GM12878 (cell line): ENCODE results near the gene DDX31. TPM values are rescaled to one million over a fixed set of nuclear protein-coding genes. Genes with fewer than 3 reads are reported as not detected.

ENCODE experiments used
- ATAC-seq: fragments of 200-7000 bp; cut with Tn5 transposase; 3 replicates; pipeline ENCODE4 v1.9.1; 2020; ENCODE audit warnings: mild to moderate bottlenecking, moderate library complexity
- BruUV-seq: library from RNA; stranded (reverse); fragments of 400-500 nt; replicated peaks from 2 replicates; lab custom pipeline; 2021; lab: Mats Ljungman, UMichigan
- CTCF ChIA-PET: fragments of 300-600 bp; sonication (Branson Sonifier 250); formaldehyde crosslinking; extraction: SDS; loops from one replicate; lab custom pipeline; 2021; ENCODE audit warnings: inconsistent platforms; lab: Yijun Ruan, JAX
- POLR2A ChIA-PET: fragments of 350-600 bp; formaldehyde crosslinking; extraction: SDS; loops from one replicate; lab custom pipeline; 2021; ENCODE audit warnings: inconsistent platforms; lab: Charles Lee
- RAD21 ChIA-PET: fragments of 300-600 bp; sonication (Branson Sonifier 250); formaldehyde crosslinking; loops from one replicate; lab custom pipeline; 2023; ENCODE audit warnings: antibody characterized with exemption; ENCODE audit not compliant: unreplicated experiment; lab: Charles Lee
- SMC1A ChIA-PET: fragments of 300-600 bp; sonication (Branson Sonifier 250); formaldehyde crosslinking; loops from one replicate; lab custom pipeline; 2023; ENCODE audit not compliant: unreplicated experiment, uncharacterized antibody; lab: Charles Lee
- DNase-seq: peaks from one replicate; pipeline ENCODE4 v3.0.0-alpha.2; 2011; ENCODE audit warnings: low read depth, low spot score
- FAIRE-seq: peaks from 3 replicates; lab custom pipeline; 2011; peaks lifted over from hg19 to GRCh38; lab: Jason Lieb, UNC
- H2AFZ ChIP-seq: 2 replicates; pipeline ENCODE4 v1.6.0; 2011; ENCODE audit warnings: low read depth, low read length, control low read depth; ENCODE audit not compliant: control insufficient read depth
- H3K27ac ChIP-seq: 2 replicates; pipeline ENCODE4 v1.5.1; 2011; ENCODE audit warnings: control low read depth; ENCODE audit not compliant: control insufficient read depth, insufficient read depth
- H3K27me3 ChIP-seq, 2 experiments: replicated peaks in 1 of 2; 2 replicates each; pipeline versions ENCODE4 v1.6.0 to v1.6.1; 2011; ENCODE audit warnings: low read length in 1 of 2; ENCODE audit not compliant: control insufficient read depth in 2 of 2, insufficient read depth in 2 of 2
- H3K36me3 ChIP-seq, 2 experiments: 2 replicates each; pipeline ENCODE4 v1.5.1; 2011; ENCODE audit warnings: low read length in 1 of 2; ENCODE audit not compliant: control insufficient read depth in 2 of 2, insufficient read depth in 2 of 2
- H3K4me1 ChIP-seq: 2 replicates; pipeline ENCODE4 v1.6.1; 2011; ENCODE audit warnings: mild to moderate bottlenecking, low read length, moderate library complexity, mixed read lengths; ENCODE audit not compliant: control insufficient read depth, insufficient read depth
- H3K4me2 ChIP-seq: 2 replicates; pipeline ENCODE4 v1.6.0; 2011; ENCODE audit warnings: control low read depth; ENCODE audit not compliant: control insufficient read depth, insufficient read depth
- H3K4me3 ChIP-seq: fragments of 200-600 bp; sonication (generic); 2 replicates; pipeline ENCODE4 v1.5.1; 2016
- H3K79me2 ChIP-seq: 2 replicates; pipeline ENCODE4 v1.6.0; 2011; ENCODE audit warnings: low read length; ENCODE audit not compliant: control insufficient read depth, insufficient read depth
- H3K9ac ChIP-seq: 2 replicates; pipeline ENCODE4 v1.8.0; 2011; ENCODE audit warnings: low read length, control low read depth, mixed read lengths; ENCODE audit not compliant: control insufficient read depth, insufficient read depth
- H3K9me3 ChIP-seq: replicated peaks from 3 replicates; pipeline ENCODE4 v1.5.1; 2011; ENCODE audit warnings: mild to moderate bottlenecking, low read length; ENCODE audit not compliant: control insufficient read depth, insufficient read depth
- H4K20me1 ChIP-seq: 2 replicates; pipeline ENCODE4 v1.6.0; 2011; ENCODE audit not compliant: control insufficient read depth, insufficient read depth
- ATF7 ChIP-seq: fragments of 450-650 bp; IDR thresholded peaks from 2 replicates; pipeline ENCODE4 v1.6.1; 2016; ENCODE audit warnings: low read depth, mild to moderate bottlenecking
- CTCF ChIP-seq, 3 experiments: IDR thresholded peaks in 2 of 3; conservative IDR thresholded peaks in 1 of 3; 2 replicates each; pipeline ENCODE4 v1.5.1; 2011; ENCODE audit warnings: low read depth in 3 of 3, low read length in 3 of 3, mild to moderate bottlenecking in 3 of 3, control low read depth in 2 of 3, moderate library complexity in 2 of 3, inconsistent platforms in 1 of 3, mixed read lengths in 1 of 3; ENCODE audit not compliant: control insufficient read depth in 2 of 3, insufficient read depth in 1 of 3; ENCODE audit errors: extremely low read depth in 1 of 3
- E2F4 ChIP-seq: IDR thresholded peaks from 2 replicates; pipeline ENCODE4 v1.6.1; 2012; ENCODE audit warnings: low read depth, low read length, improper control_type of control experiment
- EED ChIP-seq: sonication (generic); IDR thresholded peaks from 2 replicates; pipeline ENCODE4 v1.6.1; 2016; ENCODE audit warnings: antibody characterized with exemption, low read depth
- EP300 ChIP-seq, 2 experiments: fragments of 150-350 bp in 1 of 2; IDR thresholded peaks; 2 replicates each; pipeline ENCODE4 v1.6.1; 2011 to 2012; ENCODE audit warnings: low read depth in 2 of 2, low read length in 2 of 2, borderline replicate concordance in 1 of 2, improper control_type of control experiment in 1 of 2, inconsistent platforms in 1 of 2; ENCODE audit not compliant: control insufficient read depth in 1 of 2
- MTA2 ChIP-seq: fragments of 450-650 bp; IDR thresholded peaks from 2 replicates; pipeline ENCODE4 v1.6.1; 2016; ENCODE audit warnings: low read depth, mild to moderate bottlenecking, moderate library complexity
- NFXL1 ChIP-seq: fragments of 450-650 bp; IDR thresholded peaks from 2 replicates; pipeline ENCODE4 v1.6.1; 2017; ENCODE audit warnings: antibody characterized with exemption, mild to moderate bottlenecking, borderline replicate concordance
- RAD21 ChIP-seq: IDR thresholded peaks from 2 replicates; pipeline ENCODE4 v1.6.1; 2011; ENCODE audit warnings: mild to moderate bottlenecking, low read depth, low read length, moderate library complexity; ENCODE audit not compliant: insufficient read depth
- RAD51 ChIP-seq: fragments of 450-650 bp; IDR thresholded peaks from 2 replicates; pipeline ENCODE4 v1.6.1; 2016; ENCODE audit warnings: moderate library complexity, mild to moderate bottlenecking, inconsistent platforms
- RB1 ChIP-seq: fragments of 450-650 bp; formaldehyde crosslinking; IDR thresholded peaks from 2 replicates; pipeline ENCODE4 v1.6.1; 2017; ENCODE audit warnings: mild to moderate bottlenecking, borderline replicate concordance
- SIN3A ChIP-seq: IDR thresholded peaks from 2 replicates; pipeline ENCODE4 v1.6.1; 2012; ENCODE audit warnings: low read depth, low read length, improper control_type of control experiment
- SMC3 ChIP-seq: IDR thresholded peaks from 2 replicates; pipeline ENCODE4 v1.6.1; 2011; ENCODE audit warnings: low read length, improper control_type of control experiment, borderline replicate concordance
- WGBS: methylation state at CpG from one replicate; pipeline ENCODE4 v1.1.6; 2016; ENCODE audit warnings: low lambda C conversion rate; ENCODE audit not compliant: insufficient replicate concordance, insufficient coverage; ENCODE audit errors: missing lambda C conversion rate; 5-methylcytosine and 5-hydroxymethylcytosine counted together
- in situ Hi-C: fragments of 300-500 bp; cut with MboI; formaldehyde crosslinking; loops from 9 replicates; pipeline ENCODE4 v1.14.3; 2018; ENCODE audit warnings: mixed read lengths
- intact Hi-C: fragments of 100-400 bp; cut with micrococcal nuclease; formaldehyde crosslinking; loops from one replicate; pipeline ENCODE4 v1.14.2; 2022; ENCODE audit not compliant: unreplicated experiment
- polyA plus RNA-seq, 11 experiments: library from polyadenylated mRNA; depleted of rRNA in 4 of 11; unstranded in 6 of 11; stranded (reverse) in 5 of 11; fragments of >200 nt; fragmentation: Nextera tagmentation in 4 of 11; fragmentation: Illumina TruSeq in 1 of 11; extraction: Ambion mirVana in 4 of 11; extraction: Trizol in 1 of 11; gene quantifications; 1 replicate in 1 of 11; 2 replicates in 10 of 11; pipeline versions ENCODE4 v1.2.1 to v1.2.3, GENCODE V29; 2011 to 2016; ENCODE audit warnings: inconsistent platforms in 2 of 11, missing spikeins in 2 of 11, low read depth in 1 of 11
- total RNA-seq, 4 experiments: library from RNA; depleted of rRNA in 3 of 4; stranded (reverse); fragments of >200 nt in 3 of 4; fragmentation: Illumina TruSeq in 1 of 4; extraction: Trizol in 1 of 4; gene quantifications; 2 replicates each; pipeline versions ENCODE4 v1.2.1 to v1.2.3, GENCODE V29; 2013 to 2021

DDX31 gene
- total and polyA plus RNA-seq, 10 of the 15 experiments (the other 5 are each of a cell fraction or from before 2014, with no cell fraction given), result 12.1 to 30.8 (median 20.8) TPM

GRCh38 chr9:132575811-132576210, 94.0 kb downstream of the DDX31 start:
- no peak overlapping the region for H2AFZ ChIP-seq
- in situ Hi-C loops, result loop anchor here (5.0 kb wide), 1 partner anchor 164 kb away; the partner anchor contains the start of gene CFAP77
- SMC1A ChIA-PET, result no interaction called here
- no peak overlapping the region for H3K27ac ChIP-seq
- WGBS, result 11% methylated on average over 5 of the region's 5 CpGs
- H3K4me1 ChIP-seq, result no peaks in the 10 kb centered on the region
- no peaks in the 10 kb centered on the region for H3K79me2 ChIP-seq
- BruUV-seq, result no TSS peak
- H4K20me1 ChIP-seq, result peaks cover 4% of the 10 kb centered on the region; the same call in 1 of the 2 replicates
- intact Hi-C loops, result loop anchor here (1.0 to 2.0 kb wide), 2 partner anchors 69 to 165 kb away; no protein-coding TSS in a partner anchor
- no peak overlapping the region for H3K4me2 ChIP-seq
- CTCF ChIA-PET, result interaction anchor here (1.6 to 4.1 kb wide), 2 partner anchors 10 to 162 kb away, joined by 3 to 39 read pairs; no protein-coding TSS in a partner anchor
- H3K27me3 ChIP-seq, result peaks cover 5 to 6% of the 10 kb centered on the region in 2 experiments
- ATAC-seq, result no peak
- no peak overlapping the region for H3K9ac ChIP-seq
- no peak for FAIRE-seq
- H3K9me3 ChIP-seq, result no peaks in the 10 kb centered on the region
- POLR2A ChIA-PET, result no interaction called here
- DNase-seq, result no peak
- RAD21 ChIA-PET, result no interaction called here
- no peak overlapping the region for H3K4me3 ChIP-seq
- H3K36me3 ChIP-seq, result no peaks in the 10 kb centered on the region
- TF ChIP-seq SIN3A (no peak), EP300 (IDR thresholded peaks at IDR 0.05; ENCODE audit: borderline replicate concordance in 1 of 2, control insufficient read depth in 1 of 2, low read depth in 2 of 2, low read length in 2 of 2) (no peak), MTA2 (no peak), RAD51 (no peak)

GRCh38 chr9:132575005-132575609, 94.7 kb downstream of the DDX31 start:
- Histone ChIP-seq H3K27me3 (peaks cover 5 to 6% of the 10 kb centered on the region in 2 experiments), H3K9me3 (no peaks in the 10 kb centered on the region), H3K79me2 (no peaks in the 10 kb centered on the region), H3K27ac (no peak overlapping the region), H3K4me2 (no peak overlapping the region), H2AFZ (no peak overlapping the region), H3K9ac (no peak overlapping the region), H3K36me3 (no peaks in the 10 kb centered on the region), H4K20me1 (peaks cover 4% of the 10 kb centered on the region; the same call in 1 of the 2 replicates), H3K4me1 (no peaks in the 10 kb centered on the region), H3K4me3 (no peak overlapping the region)
- ChIA-PET POLR2A (no interaction called here), SMC1A (no interaction called here), RAD21 (no interaction called here), CTCF (interaction anchor here (0.5 to 4.1 kb wide), 4 partner anchors 9 to 812 kb away, joined by 3 to 39 read pairs (median 4); no protein-coding TSS in a partner anchor)
- intact Hi-C loops (loop anchor here (1.0 to 2.0 kb wide), 2 partner anchors 68 to 164 kb away; no protein-coding TSS in a partner anchor), in situ Hi-C loops (loop anchor here (5.0 kb wide), 1 partner anchor 163 kb away; the partner anchor contains the start of gene CFAP77)
- BruUV-seq, result no TSS peak
- 9% methylated on average over 16 of the region's 16 CpGs for WGBS
- ATAC-seq (peak; percentile 83), FAIRE-seq (no peak), DNase-seq (no peak)
- TF ChIP-seq ATF7, result no peak
- peak; percentile 80 for TF ChIP-seq RAD21
- TF ChIP-seq CTCF (IDR thresholded peaks at IDR 0.05 in 2 of 3, conservative IDR thresholded peaks at IDR 0.05 in 1 of 3; ENCODE audit: control insufficient read depth in 2 of 3, extremely low read depth in 1 of 3, insufficient read depth in 1 of 3, low read depth in 3 of 3, low read length in 3 of 3), result peak; percentile 62 to 75 (median 70); a peak in 5 of 6 replicates
- TF ChIP-seq NFXL1, result peak; percentile 99
- no peak for TF ChIP-seq RB1
- TF ChIP-seq SMC3, result peak; percentile 61
- no peak for TF ChIP-seq E2F4
- no peak for TF ChIP-seq EED
